IPS-11a (cell line): ENCODE data around the gene AKAP17A.
A peak's percentile ranks its signal among the peaks of the same experiment; 100 is the strongest.
"Not testable (repeated sequence)": the region's sequence is repeated elsewhere in the genome, so short reads cannot be mapped to it uniquely, and the experiment has no call there.

Source experiments
- H3K4me3 ChIP-seq: one replicate; pipeline ENCODE4 v1.5.1; 2013; ENCODE audit warnings: low read depth, low read length, control low read depth

Gene AKAP17A, protein sequence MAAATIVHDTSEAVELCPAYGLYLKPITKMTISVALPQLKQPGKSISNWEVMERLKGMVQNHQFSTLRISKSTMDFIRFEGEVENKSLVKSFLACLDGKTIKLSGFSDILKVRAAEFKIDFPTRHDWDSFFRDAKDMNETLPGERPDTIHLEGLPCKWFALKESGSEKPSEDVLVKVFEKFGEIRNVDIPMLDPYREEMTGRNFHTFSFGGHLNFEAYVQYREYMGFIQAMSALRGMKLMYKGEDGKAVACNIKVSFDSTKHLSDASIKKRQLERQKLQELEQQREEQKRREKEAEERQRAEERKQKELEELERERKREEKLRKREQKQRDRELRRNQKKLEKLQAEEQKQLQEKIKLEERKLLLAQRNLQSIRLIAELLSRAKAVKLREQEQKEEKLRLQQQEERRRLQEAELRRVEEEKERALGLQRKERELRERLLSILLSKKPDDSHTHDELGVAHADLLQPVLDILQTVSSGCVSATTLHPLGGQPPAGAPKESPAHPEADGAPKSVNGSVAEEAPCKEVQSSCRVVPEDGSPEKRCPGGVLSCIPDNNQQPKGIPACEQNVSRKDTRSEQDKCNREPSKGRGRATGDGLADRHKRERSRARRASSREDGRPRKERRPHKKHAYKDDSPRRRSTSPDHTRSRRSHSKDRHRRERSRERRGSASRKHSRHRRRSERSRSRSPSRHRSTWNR

DNA sequence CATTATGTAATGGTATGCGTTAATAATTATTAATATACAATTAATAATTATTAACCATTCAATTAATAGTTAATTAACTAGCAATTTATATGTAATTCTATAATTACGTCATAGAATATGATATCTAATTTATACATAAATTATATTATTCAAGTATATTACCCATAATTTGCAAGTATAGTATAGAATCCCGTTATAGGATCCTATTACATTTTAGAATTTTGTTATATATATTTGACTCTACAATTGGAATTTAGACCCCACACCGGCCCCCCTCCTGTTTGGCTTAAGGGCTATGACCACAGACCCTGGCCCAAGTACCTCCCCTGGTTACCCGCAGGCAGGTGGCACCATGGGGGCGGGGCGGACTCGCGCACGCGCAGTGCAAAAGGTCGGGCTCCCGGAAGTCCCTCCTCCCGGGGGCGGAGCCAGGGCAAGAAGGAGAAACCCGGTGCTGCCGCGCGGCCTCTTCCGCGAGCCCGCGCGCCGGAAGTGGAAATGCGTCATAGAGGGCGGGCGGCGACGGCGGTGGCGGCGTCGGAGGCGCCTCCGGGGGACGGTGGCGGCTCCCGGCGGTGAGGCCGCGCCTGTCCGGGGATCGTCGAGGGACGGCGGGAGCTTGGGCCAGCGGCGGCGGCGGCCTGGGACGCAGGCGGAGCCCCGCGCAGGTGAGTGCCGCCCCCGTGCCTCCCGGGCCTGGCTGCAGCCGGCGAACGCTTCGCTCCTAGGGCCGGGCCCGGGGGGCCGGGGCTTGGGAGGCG lies at the start of gene AKAP17A:
Gene AKAP17A (plus strand): TSS at position 503 of the 761 bp plus-strand sequence. CDS start 1,859 bp downstream, outside the sequence.
- H3K4me3 ChIP-seq = peak within 1 kb of the TSS; percentile 91

DNA sequence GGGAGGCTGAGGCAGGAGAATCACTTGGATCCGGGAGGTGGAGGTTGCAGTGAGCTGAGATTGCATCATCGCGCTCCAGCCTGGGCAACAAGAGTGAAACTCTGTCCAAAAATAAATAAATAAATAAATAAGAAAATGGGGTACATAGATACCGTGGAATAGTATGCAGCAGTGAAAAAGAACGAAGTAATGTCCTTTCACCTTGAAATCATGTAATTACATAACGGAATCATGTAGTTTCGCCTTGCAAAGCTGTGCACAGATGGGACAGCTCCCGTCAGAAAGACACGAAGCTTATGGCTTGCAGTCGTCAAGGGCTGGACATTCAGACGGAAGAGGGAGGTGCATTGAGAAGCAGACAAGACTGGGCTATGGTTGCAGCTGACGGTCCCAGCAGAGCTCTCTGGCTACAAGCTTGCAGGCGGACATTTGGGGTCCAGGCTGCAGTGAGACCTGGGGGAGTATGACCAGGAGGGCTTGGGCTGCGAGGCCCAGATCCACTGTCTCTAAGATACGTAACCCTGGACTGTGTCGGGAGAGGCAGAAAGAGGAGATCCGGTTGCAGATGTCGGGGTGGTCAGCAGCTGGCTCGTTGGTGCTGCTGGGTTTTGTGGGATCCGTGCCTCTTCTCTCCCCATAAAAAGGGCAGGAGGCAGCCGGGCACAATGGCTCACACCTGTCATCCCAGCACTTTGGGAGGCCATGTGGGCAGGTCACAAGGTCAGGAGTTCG lies 48.2 kb upstream of the AKAP17A start:
- no peak overlapping the region for H3K4me3 ChIP-seq

DNA sequence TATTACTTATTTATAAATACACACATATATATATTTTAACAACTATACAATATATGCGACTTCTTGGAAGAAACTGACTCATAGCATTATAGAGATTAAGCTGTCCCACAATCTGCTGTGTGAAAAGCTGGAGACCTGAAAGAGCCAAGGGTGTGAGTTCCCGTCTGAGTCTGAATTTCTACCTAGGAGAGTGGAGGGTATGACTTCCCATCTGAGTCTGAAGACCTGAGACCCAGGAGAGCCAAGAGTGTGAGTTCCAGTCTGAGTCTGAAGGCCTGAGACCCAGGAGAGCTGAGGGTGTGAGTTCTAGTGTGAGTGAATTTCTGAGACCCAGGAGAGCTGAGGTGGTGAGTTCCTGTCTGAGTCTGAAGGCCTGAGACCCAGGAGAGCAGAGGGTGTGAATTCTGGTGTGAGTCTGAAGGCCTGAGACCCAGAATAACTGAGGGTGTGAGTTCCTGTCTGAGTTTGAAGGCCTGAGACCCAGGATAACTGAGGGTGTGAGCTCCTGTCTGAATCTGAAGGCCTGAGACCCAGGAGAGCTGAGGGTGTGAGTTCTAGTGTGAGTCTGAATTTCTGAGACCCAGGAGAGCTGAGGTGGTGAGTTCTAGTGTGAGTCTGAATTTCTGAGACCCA lies 45.5 kb upstream of the AKAP17A start:
- no peak overlapping the region for H3K4me3 ChIP-seq

DNA sequence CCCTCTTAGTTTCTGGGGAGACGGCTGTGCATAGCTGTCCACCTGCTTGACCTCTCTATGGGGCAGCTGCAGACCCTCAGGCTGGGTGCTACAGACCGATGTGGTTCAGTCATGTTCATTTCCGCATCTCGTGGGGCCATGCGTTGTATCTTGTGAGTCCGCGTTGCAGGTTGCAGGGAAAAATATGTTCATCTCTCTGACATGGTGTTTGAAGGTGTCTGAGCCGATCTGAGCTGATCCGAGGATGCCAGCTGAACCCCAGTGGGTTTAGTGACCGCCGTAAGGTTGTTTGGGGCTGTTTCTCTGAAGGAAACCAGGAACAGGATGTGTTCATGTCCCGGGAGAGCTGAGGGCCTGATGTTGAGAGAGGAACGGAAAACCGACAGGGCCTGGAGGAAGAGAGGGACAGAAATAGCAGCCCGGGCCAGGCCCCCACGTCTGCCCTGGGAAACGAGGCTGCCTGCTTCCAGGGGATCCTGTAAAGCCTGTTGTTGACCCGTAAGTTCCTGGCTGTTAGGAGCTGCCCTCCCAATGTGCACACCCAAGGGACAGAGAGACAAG lies 44.6 kb upstream of the AKAP17A start:
- H3K4me3 ChIP-seq = no peak overlapping the region

DNA sequence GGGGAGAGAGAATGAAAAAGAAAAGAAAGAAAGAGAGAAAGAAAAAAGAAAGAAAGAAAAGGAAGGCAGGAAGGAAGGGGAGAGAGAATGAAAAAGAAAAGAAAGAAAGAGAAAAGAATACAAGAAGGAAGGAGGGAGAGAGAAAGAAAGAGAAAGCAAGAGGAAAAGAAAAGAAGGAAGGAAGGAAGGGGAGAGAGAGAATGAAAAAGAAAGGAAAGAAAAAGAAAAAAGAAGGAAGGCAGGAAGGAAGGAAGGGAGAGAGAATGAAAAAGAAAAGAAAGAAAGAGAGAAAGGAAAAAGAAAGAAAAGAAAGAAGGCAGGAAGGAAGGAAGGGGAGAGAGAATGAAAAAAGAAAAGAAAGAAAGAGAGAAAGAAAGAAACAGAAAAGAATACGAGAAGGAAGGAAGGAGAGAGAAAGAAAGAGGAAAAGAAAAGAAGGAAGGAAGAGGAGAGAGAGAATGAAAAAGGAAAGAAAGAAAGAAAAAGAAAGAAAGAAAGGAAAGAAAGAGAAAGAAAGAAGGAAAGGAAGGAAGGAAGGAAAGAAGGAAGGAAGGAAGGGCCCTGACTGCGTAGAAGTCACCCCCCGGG lies 39.4 kb upstream of the AKAP17A start:
- H3K4me3 ChIP-seq = no peak overlapping the region

DNA sequence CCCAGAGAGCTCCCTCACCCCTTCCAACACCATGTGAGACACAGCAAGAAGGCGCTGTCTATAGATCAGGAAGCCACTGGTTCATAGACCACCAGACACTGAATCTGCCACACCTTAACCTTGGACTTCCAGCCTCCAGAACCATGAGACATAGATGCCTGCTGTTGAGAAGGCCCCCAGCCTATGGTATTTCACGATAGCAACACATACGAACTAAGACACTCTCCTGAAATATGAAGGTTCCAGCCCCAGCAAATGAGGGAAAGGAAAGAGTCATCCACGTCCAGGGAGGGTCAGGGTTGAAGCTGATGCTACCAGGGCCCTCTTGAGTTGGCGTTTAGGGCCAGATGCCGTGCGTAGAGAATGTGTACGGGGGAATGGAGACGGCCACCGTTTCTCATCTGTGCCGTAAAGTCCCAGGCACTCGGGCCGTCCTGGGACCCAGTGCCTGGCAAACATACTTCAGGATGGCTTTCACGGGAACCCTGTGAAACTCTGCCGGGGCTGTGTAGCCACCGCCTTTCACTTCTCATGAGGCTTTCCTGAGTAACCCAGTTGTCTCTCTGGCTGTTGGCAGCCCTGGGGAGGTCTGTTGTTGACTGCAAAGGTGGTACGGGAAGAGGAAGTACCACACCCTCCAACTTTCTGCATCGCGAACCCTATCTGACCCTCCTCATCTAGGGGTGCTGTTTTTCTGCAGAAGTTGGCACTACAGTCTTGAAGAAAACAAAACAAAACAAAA lies 36.8 kb upstream of the AKAP17A start:
- no peak overlapping the region for H3K4me3 ChIP-seq

DNA sequence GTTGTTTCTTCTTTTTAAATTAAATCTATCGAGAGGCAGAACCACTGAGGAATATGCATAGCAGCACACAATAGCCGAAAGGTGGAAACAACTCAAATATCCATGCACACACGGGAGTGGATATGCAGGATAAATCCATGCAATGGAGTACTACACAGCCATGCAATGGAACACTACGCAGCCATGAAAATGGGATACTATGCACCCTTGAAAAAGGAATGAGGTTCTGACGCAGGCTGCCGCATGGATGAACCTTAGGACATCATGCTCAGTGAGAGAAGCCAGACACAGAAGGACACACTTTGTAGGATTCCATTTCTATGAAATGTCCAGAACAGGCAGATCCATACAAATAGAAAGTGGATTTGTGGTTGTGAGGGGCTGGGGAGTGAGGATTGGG lies 36.0 kb upstream of the AKAP17A start:
- no peak overlapping the region for H3K4me3 ChIP-seq

DNA sequence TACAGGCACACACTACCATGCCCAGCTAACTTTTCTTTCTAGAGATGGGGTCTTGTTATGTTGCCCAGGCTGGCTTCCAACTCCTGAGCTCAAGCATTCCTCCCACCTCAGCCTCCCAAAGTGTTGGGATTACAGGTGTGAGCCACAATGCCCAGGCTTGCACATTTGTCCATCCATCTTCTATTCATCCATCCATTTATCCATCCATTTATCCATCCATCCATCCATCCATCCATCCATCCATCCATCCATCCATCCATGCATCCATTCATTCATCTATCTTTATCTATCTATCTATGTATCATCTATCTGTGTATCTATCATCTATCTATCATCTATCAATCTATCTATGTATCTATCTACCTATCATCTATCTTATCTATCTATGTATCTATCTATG lies 34.0 kb upstream of the AKAP17A start:
- not testable (repeated sequence) for H3K4me3 ChIP-seq

DNA sequence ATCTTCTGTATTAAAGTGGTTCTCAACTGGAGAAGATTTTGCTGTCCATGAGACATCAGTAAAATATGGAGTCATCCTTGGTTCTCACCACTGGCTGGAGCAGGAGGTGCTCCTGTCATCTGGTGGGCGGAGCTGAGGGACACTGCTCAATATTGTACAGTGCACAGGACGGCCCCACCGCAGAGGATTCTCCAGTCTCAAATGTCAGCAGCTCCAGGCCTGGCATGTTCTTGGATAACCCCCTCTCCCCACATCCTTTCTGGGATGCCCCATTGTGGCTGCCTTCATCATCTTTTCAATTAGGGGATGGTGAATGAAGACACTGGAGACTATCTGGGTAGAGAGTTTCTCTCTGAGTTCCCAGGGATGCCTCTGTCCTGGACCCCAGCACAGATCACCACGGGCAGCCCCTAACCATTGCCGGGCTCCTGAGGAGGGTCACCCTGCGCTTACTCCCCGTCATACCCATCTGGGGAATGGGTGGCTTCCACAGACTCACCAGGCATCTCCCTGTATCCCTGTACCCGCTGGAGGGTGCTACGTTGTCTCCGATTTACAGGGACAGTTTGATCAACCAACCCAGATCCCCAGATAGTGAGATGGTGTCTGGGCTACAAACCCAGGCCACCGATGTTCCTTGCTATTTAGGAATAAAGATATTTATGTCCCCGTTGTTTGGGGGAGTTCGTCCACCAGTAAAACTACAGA lies 32.5 kb upstream of the AKAP17A start:
- H3K4me3 ChIP-seq = no peak overlapping the region

DNA sequence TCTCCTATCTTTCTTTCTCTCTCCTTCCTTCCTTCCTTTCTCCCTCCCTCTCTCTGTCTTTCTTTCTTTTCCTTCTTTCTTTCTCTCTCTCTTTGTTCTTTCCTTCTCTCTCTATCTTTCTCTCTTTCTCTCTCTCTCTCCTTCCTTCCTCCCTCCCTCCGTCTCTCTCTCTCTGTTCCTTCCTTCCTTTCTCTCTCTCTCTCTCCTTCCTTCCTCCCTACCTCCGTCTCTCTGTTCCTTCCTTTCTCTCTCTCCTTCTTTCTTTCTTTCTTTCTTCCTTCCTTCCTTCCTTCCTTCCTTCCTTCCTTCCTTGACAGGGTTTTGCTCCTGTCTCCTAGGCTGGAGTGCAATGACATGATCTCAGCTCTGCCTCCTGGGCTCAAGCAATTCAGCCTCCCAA lies 30.2 kb upstream of the AKAP17A start:
- H3K4me3 ChIP-seq = no peak overlapping the region

DNA sequence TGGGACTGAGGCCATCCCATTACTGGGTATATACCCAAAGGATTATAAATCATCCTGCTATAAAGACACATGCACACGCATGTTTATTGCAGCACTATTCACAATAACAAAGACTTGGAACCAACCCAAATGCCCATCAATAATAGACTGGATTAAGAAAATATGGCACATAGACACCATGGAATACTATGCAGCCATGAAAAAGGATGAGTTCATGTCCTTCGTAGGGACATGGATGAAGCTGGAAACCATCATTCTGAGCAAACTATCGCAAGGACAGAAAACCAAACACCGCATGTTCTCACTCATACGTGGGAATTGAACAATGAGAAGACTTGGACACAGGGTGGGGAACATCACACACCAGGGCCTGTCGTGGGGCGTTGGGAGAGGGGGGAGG lies 27.3 kb upstream of the AKAP17A start:
- not testable (repeated sequence) for H3K4me3 ChIP-seq

DNA sequence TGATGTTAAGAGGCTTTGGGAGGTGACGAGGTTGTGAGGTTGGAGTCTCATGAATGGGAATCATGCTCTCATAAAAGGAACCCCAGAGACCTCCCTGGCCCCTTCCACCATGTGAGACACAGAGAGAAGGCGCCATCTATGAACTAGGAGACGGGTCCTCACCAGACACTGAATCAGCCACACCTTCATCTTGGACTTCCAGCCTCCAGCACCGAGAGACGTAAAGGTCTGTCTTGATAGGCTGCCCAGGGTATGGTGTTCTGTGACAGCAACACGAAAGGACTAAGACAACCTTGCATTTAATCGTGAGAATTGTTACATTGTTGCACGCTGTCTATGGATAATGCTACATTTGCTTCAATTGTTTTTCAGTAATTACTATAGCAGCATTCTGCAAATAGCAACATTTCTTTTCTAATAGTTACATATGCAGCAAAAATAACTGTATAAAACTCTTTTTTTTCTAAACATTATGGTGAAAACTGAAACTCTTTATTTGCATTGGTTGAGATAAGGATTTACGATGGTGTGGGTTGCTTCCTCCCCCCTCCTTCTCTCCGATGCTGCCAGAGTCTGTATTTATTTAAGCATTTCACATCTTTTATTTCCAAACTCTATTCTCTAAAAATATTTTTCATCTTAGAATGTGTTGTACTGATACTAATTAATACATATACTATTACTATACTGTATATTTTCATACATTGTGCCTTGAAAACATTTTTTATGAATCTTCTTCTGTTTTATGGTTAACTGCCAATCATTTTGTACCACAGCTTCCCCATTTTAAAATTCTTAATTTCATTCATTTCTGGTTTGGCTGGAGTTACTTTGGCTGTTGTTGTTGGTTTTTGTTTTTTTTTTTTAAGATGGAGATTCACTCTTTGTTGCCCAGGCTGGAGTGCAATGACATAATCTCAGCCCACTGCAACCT lies 26.4 kb upstream of the AKAP17A start:
- H3K4me3 ChIP-seq = no peak overlapping the region

DNA sequence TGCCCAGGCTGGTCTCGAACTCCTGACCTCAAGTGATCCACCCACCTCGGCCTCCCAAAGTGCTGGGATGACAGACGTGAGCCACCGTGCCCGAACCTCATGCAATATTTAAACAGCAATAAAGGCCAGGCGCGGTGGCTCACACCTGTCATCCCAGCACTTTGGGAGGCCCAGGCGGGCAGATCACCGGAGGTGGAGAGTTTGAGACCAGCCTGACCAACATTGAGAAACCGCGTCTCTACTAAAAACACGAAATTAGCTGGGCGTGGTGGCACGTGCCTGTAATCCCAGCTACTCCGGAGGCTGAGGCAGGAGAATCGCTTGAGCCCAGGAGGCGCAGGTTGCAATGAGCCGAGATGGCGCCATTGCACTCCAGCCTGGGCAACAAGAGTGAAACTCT lies 17.2 kb upstream of the AKAP17A start:
- H3K4me3 ChIP-seq = not testable (repeated sequence)

DNA sequence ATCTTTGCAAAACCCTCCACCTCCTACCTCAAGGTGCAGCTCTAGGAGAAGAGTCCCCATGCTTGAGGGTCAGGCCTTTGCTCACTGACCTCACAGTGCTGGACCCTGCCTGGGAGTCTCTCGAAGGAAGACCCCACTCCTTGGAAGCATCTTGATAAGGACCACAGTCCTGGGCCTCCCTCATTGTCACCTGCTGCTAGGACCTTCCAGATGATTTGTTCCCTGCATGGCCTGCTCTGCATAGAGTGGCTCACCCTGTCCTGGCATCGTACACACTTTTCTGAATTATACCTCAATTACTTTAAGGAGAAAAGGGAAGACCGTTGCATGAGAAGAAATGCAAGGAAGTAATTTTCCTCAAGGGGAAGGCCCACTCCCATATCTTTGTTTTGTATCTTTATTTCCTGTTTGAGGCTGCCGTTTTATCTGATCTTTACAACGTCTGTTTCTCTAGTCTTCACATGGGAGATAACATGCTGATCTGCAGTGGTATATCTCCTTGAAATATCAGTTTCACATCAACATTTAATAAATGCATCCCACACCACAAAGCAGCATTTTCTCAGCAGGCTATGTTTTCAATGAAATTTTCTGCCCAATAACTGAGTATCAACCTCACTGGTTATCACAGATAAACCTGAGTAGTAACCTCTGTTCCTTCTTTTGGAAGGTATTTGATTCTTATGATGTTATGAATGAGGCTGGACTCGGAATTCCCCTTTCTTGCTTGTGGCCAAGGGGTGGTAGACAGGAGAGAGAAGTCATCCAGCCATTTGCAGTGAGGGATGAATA lies 15.0 kb upstream of the AKAP17A start:
- no peak overlapping the region for H3K4me3 ChIP-seq

DNA sequence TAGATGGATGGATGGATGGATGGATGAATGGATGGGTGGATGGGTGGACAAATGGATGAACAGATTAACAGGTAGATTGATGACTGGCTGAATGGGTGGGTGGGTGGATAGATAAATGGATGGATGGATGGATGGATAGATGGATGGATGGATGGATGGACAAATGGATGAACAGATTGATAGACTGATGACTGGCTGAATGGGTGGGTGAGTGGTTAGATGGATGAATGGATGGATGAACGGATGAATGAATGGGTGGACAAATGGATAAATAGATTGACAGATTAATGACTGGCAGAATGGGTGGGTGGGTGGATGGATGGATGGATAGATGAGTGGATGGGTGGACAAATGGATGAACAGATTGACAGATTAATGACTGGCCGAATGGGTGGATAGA lies 13.6 kb upstream of the AKAP17A start:
- H3K4me3 ChIP-seq = no peak overlapping the region

DNA sequence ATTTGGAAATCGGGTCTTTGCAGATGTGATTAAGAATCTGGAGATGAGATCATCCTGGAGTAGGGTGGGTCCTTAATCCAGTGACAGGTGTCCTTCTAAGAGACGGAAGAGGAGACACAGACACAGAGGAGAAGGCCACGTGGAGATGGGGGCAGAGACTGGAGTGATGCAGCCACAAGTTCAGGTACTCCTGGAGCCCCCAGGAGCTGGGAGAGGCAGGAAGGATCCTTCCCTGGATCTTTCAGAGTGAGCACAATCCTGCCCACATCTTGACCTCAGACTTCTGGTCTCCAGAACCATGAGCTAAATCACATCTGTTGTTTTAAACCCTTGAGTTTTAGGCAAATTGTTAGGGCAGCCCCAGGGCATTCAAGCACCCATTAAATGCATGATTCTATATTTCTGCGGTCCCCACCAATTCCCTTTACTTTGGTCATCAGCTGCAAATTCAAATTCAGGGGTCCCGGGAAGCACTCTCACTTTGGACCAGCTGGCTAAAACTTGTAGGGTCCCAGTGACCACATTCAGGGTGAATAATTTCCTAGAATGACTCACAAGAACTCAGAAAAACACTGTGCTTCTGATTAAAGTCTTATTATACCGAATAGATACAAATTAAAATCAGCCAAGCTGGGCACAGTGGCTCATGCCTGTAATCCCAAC lies 12.8 kb upstream of the AKAP17A start:
- H3K4me3 ChIP-seq = no peak overlapping the region
